Chondrocyte (in vitro differentiated cells): ENCODE measurements around the gene ADGB. TPM values are rescaled to one million over a fixed set of nuclear protein-coding genes. Genes with fewer than 3 reads are reported as not detected.

Source experiments
- DNase-seq: peaks from one replicate; pipeline ENCODE4 v3.0.0; 2021; ENCODE audit warnings: mixed read lengths, low spot score
- H3K27ac Mint-ChIP-seq: one replicate; pipeline ENCODE4 v1.8.0; 2021; ENCODE audit warnings: mild to moderate bottlenecking, moderate library complexity, mixed read lengths; ENCODE audit not compliant: unreplicated experiment
- H3K27me3 Mint-ChIP-seq: 2 replicates; pipeline ENCODE4 v1.8.0; 2021; ENCODE audit warnings: low read depth, mixed read lengths
- H3K36me3 Mint-ChIP-seq: 2 replicates; pipeline ENCODE4 v1.8.0; 2021; ENCODE audit warnings: low read depth, mixed read lengths
- H3K4me1 Mint-ChIP-seq: 2 replicates; pipeline ENCODE4 v1.8.0; 2021; ENCODE audit warnings: low read depth, mild to moderate bottlenecking, mixed read lengths
- H3K4me3 Mint-ChIP-seq: one replicate; pipeline ENCODE4 v1.8.0; 2021; ENCODE audit warnings: mild to moderate bottlenecking, moderate library complexity, mixed read lengths; ENCODE audit not compliant: unreplicated experiment
- H3K9me3 Mint-ChIP-seq: 2 replicates; pipeline ENCODE4 v1.8.0; 2021; ENCODE audit warnings: low read depth, mixed read lengths
- CTCF ChIP-seq: fragments of 200-600 bp; sonication (generic); IDR thresholded peaks from 2 replicates; pipeline ENCODE4 v1.5.0; 2021; ENCODE audit warnings: antibody characterized with exemption, mild to moderate bottlenecking, moderate library complexity
- total RNA-seq: library from RNA; stranded (reverse); gene quantifications from 3 replicates; pipeline ENCODE4 v1.2.1, GENCODE V29; 2021

ADGB gene
- total RNA-seq, 1 donor from 2014 or later = not detected

GRCh38 chr6:146574211-146574610, 24.6 kb upstream of the ADGB start:
- Mint-ChIP-seq H3K4me3 (no peak overlapping the region), H3K27ac (no peak overlapping the region), H3K36me3 (no peaks in the 10 kb centered on the region), H3K9me3 (peaks cover 28% of the 10 kb centered on the region), H3K27me3 (no peaks in the 10 kb centered on the region), H3K4me1 (no peaks in the 10 kb centered on the region)
- no peak for DNase-seq
- TF ChIP-seq CTCF = no peak

GRCh38 chr6:146578054-146578453, 20.7 kb upstream of the ADGB start:
- no peak for TF ChIP-seq CTCF
- peaks cover 3% of the 10 kb centered on the region for H3K27me3 Mint-ChIP-seq

GRCh38 chr6:146581968-146582367, 16.8 kb upstream of the ADGB start:
- DNase-seq = no peak
- Mint-ChIP-seq H3K4me1 (peaks cover 3% of the 10 kb centered on the region), H3K27me3 (peaks cover 3% of the 10 kb centered on the region), H3K4me3 (no peak overlapping the region), H3K27ac (no peak overlapping the region), H3K36me3 (no peaks in the 10 kb centered on the region), H3K9me3 (no peaks in the 10 kb centered on the region)
- no peak for TF ChIP-seq CTCF

More at GRCh38 chr6:146578054-146578453, 20.7 kb upstream of the ADGB start:
- DNase-seq = no peak
- peaks cover 12% of the 10 kb centered on the region for H3K9me3 Mint-ChIP-seq
- no peaks in the 10 kb centered on the region for H3K4me1 Mint-ChIP-seq
- no peak overlapping the region for H3K27ac Mint-ChIP-seq
- H3K36me3 Mint-ChIP-seq = no peaks in the 10 kb centered on the region
- H3K4me3 Mint-ChIP-seq = no peak overlapping the region

- H3K9me3 Mint-ChIP-seq = no peaks in the 10 kb centered on the region
- no peaks in the 10 kb centered on the region for H3K36me3 Mint-ChIP-seq
- H3K4me3 Mint-ChIP-seq = no peak overlapping the region
- no peak overlapping the region for H3K27ac Mint-ChIP-seq
- no peak for TF ChIP-seq CTCF
- DNase-seq = no peak
- peaks cover 3% of the 10 kb centered on the region for H3K4me1 Mint-ChIP-seq
- peaks cover 3% of the 10 kb centered on the region for H3K27me3 Mint-ChIP-seq
Measured at GRCh38 chr6:146582857-146583256, 15.9 kb upstream of the ADGB start.

GRCh38 chr6:146583966-146584365, 14.8 kb upstream of the ADGB start:
- H3K36me3 Mint-ChIP-seq = no peaks in the 10 kb centered on the region
- peaks cover 3% of the 10 kb centered on the region for H3K4me1 Mint-ChIP-seq
- peaks cover 3% of the 10 kb centered on the region for H3K27me3 Mint-ChIP-seq
- TF ChIP-seq CTCF = no peak
- no peaks in the 10 kb centered on the region for H3K9me3 Mint-ChIP-seq
- no peak for DNase-seq
- H3K27ac Mint-ChIP-seq = no peak overlapping the region
- no peak overlapping the region for H3K4me3 Mint-ChIP-seq
